Mesenchymal stem cell (in vitro differentiated cells and primary cell): Measurements from ENCODE around the gene MED23.

Experiments
- DNase-seq: peaks from one replicate; pipeline ENCODE4 v3.0.0-alpha.2; 2013
- H2AFZ ChIP-seq: one replicate; pipeline ENCODE4 v1.6.1; 2013; ENCODE audit warnings: low read depth, mild to moderate bottlenecking, control low read depth, inconsistent platforms, low read length, moderate library complexity
- H2AK5ac ChIP-seq: 2 replicates; pipeline ENCODE4 v1.6.1; 2013; ENCODE audit warnings: low read length, moderate library complexity, mild to moderate bottlenecking, inconsistent platforms; ENCODE audit not compliant: severe bottlenecking
- H2BK120ac ChIP-seq: one replicate; pipeline ENCODE4 v1.6.1; 2013; ENCODE audit warnings: low read depth, mild to moderate bottlenecking, inconsistent platforms, low read length, moderate library complexity
- H2BK12ac ChIP-seq, 2 experiments: one replicate each; pipeline ENCODE4 v1.6.1; 2013; ENCODE audit warnings: inconsistent platforms in 2 of 2, low read length in 2 of 2, mild to moderate bottlenecking in 2 of 2, moderate library complexity in 2 of 2, control low read depth in 1 of 2
- H2BK15ac ChIP-seq: one replicate; pipeline ENCODE4 v1.6.1; 2013; ENCODE audit warnings: mild to moderate bottlenecking, low read depth, inconsistent platforms; ENCODE audit not compliant: poor library complexity, severe bottlenecking
- H2BK5ac ChIP-seq: 2 replicates; pipeline ENCODE4 v1.6.1; 2013; ENCODE audit warnings: low read depth, mild to moderate bottlenecking, low read length, control low read depth, inconsistent platforms; ENCODE audit not compliant: poor library complexity, severe bottlenecking
- H3K14ac ChIP-seq, 2 experiments: one replicate each; pipeline ENCODE4 v1.6.1; 2013; ENCODE audit warnings: inconsistent platforms in 2 of 2, low read length in 2 of 2, control low read depth in 1 of 2, mild to moderate bottlenecking in 1 of 2, moderate library complexity in 1 of 2
- H3K18ac ChIP-seq, 2 experiments: one replicate each; pipeline ENCODE4 v1.6.1; 2013; ENCODE audit warnings: inconsistent platforms in 2 of 2, low read length in 2 of 2, control low read depth in 1 of 2, low read depth in 1 of 2, mild to moderate bottlenecking in 1 of 2
- H3K23ac ChIP-seq, 2 experiments: one replicate each; pipeline ENCODE4 v1.6.1; 2013; ENCODE audit warnings: inconsistent platforms in 2 of 2, low read length in 2 of 2, mild to moderate bottlenecking in 2 of 2, moderate library complexity in 2 of 2, control low read depth in 1 of 2
- H3K27ac ChIP-seq: 2 replicates; pipeline ENCODE4 v1.5.1; 2013; ENCODE audit warnings: mild to moderate bottlenecking, moderate library complexity, low read length, control low read depth, inconsistent platforms; ENCODE audit not compliant: poor library complexity, severe bottlenecking
- H3K27me3 ChIP-seq, 2 experiments: 2 replicates each; pipeline versions ENCODE4 v1.6.1 to v1.7.0; 2013; ENCODE audit warnings: low read length in 2 of 2, mild to moderate bottlenecking in 2 of 2, moderate library complexity in 2 of 2, control low read depth in 1 of 2, inconsistent platforms in 1 of 2; ENCODE audit not compliant: control insufficient read depth in 1 of 2, insufficient read depth in 1 of 2
- H3K36me3 ChIP-seq, 2 experiments: 2 replicates each; pipeline versions ENCODE4 v1.6.1 to v1.7.0; 2013; ENCODE audit warnings: low read length in 2 of 2, control low read depth in 1 of 2, inconsistent platforms in 1 of 2, low read depth in 1 of 2, mild to moderate bottlenecking in 1 of 2; ENCODE audit not compliant: insufficient read depth in 2 of 2, control insufficient read depth in 1 of 2
- H3K4ac ChIP-seq, 2 experiments: one replicate each; pipeline ENCODE4 v1.6.1; 2013; ENCODE audit warnings: inconsistent platforms in 2 of 2, low read length in 2 of 2, mild to moderate bottlenecking in 2 of 2, moderate library complexity in 2 of 2, control low read depth in 1 of 2, low read depth in 1 of 2
- H3K4me1 ChIP-seq: 2 replicates; pipeline ENCODE4 v1.6.1; 2013; ENCODE audit warnings: low read depth, low read length, control low read depth; ENCODE audit not compliant: control insufficient read depth, insufficient read depth
- H3K4me2 ChIP-seq: 2 replicates; pipeline ENCODE4 v1.6.1; 2013; ENCODE audit warnings: low read length, mild to moderate bottlenecking, inconsistent platforms; ENCODE audit not compliant: poor library complexity, severe bottlenecking
- H3K4me3 ChIP-seq, 2 experiments: 2 replicates each; pipeline versions ENCODE4 v1.5.1 to v1.7.0; 2013; ENCODE audit warnings: low read length in 2 of 2, mild to moderate bottlenecking in 2 of 2, control low read depth in 1 of 2, low read depth in 1 of 2; ENCODE audit not compliant: insufficient read depth in 1 of 2
- H3K79me1 ChIP-seq: replicated peaks from 2 replicates; pipeline ENCODE4 v1.6.1; 2013; ENCODE audit warnings: mild to moderate bottlenecking, control low read depth, low read length, inconsistent platforms; ENCODE audit not compliant: poor library complexity, severe bottlenecking
- H3K9ac ChIP-seq: 2 replicates; pipeline ENCODE4 v1.7.0; 2013; ENCODE audit warnings: mild to moderate bottlenecking, low read length, moderate library complexity
- H3K9me3 ChIP-seq: 2 replicates; pipeline ENCODE4 v1.7.0; 2013; ENCODE audit warnings: mild to moderate bottlenecking, low read length; ENCODE audit not compliant: control insufficient read depth
- H4K8ac ChIP-seq: one replicate; pipeline ENCODE4 v1.6.1; 2013; ENCODE audit warnings: inconsistent platforms, mild to moderate bottlenecking, low read length, moderate library complexity
- H4K91ac ChIP-seq: one replicate; pipeline ENCODE4 v1.6.1; 2013; ENCODE audit warnings: mild to moderate bottlenecking, low read length, inconsistent platforms
- WGBS: methylation state at CpG from one replicate; pipeline ENCODE4 v1.1.7; 2013; ENCODE audit warnings: mixed read lengths; 5-methylcytosine and 5-hydroxymethylcytosine counted together

MED23 gene

DNA sequence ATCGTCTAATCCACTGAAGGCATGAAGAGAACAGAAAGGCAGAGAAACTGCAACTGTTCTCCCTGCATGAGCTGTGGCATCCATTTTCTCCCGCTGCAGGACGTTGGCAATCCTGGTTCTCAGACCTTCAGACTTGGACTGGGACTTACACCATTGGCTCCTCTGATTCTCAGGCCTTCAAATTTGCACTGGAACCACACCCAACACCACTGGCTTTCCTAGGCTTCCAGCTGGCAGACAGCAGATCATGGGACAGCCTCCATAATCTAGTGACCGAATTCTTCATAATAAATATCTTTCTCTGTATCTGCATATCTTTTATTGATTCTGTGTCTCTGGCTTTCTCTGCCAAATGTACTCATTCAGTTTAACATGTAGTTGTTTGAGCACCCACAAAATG, 69.1 kb downstream of the MED23 start:
- Histone ChIP-seq H2AK5ac (no peak overlapping the region), H2BK120ac (no peak overlapping the region), H3K79me1 (no peaks in the 10 kb centered on the region), H3K27ac (no peak overlapping the region), H3K27me3 (no peaks in the 10 kb centered on the region), H3K9me3 (no peaks in the 10 kb centered on the region), H4K8ac (no peak overlapping the region), H3K18ac (no peak overlapping the region), H2AFZ (no peak overlapping the region), H3K4ac (no peak overlapping the region), H3K4me3 (no peak overlapping the region), H3K14ac (no peak overlapping the region), H2BK15ac (no peak overlapping the region), H3K36me3 (no peaks in the 10 kb centered on the region), H3K9ac (no peak overlapping the region), H3K4me2 (no peak overlapping the region), H2BK5ac (no peak overlapping the region), H4K91ac (no peak overlapping the region), H3K4me1 (no peaks in the 10 kb centered on the region), H2BK12ac (no peak overlapping the region), H3K23ac (no peak overlapping the region)
- WGBS: 72% methylated on average over 4 of the region's 4 CpGs
- no peak for DNase-seq

DNA sequence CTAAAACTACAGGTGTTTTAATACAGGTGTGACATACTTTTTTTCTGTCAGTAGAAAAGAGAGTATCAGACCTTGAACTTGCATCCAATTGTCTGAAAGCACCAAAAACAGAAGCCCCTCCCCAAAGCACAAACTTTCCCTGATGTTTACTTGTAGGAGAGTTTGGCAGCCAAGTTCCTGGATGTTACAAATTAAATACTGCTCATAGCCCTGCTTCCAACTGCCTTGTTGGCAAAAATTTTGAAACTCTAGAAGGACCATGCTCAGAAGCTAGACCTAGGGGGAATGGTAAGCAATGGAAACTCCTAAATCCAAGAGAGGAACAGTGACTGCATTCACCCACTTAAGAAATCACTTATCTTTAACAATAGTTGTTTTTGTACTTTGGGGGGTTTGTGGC, 72.0 kb downstream of the MED23 start:
- H3K18ac ChIP-seq: no peak overlapping the region
- no peak overlapping the region for H3K23ac ChIP-seq
- H2BK15ac ChIP-seq: no peak overlapping the region
- no peaks in the 10 kb centered on the region for H3K36me3 ChIP-seq
- no peak overlapping the region for H4K8ac ChIP-seq
- H2AFZ ChIP-seq: no peak overlapping the region
- H3K4me2 ChIP-seq: no peak overlapping the region
- DNase-seq: no peak
- H3K27ac ChIP-seq: no peak overlapping the region
- H4K91ac ChIP-seq: no peak overlapping the region
- no peak overlapping the region for H2BK12ac ChIP-seq
- H2BK5ac ChIP-seq: no peak overlapping the region
- H3K27me3 ChIP-seq: no peaks in the 10 kb centered on the region
- no peak overlapping the region for H3K9ac ChIP-seq
- no peaks in the 10 kb centered on the region for H3K9me3 ChIP-seq
- no peaks in the 10 kb centered on the region for H3K4me1 ChIP-seq
- no peak overlapping the region for H2AK5ac ChIP-seq
- H3K14ac ChIP-seq: no peak overlapping the region
- no peak overlapping the region for H3K4ac ChIP-seq
- H2BK120ac ChIP-seq: no peak overlapping the region
- no peak overlapping the region for H3K4me3 ChIP-seq
- no peaks in the 10 kb centered on the region for H3K79me1 ChIP-seq

DNA sequence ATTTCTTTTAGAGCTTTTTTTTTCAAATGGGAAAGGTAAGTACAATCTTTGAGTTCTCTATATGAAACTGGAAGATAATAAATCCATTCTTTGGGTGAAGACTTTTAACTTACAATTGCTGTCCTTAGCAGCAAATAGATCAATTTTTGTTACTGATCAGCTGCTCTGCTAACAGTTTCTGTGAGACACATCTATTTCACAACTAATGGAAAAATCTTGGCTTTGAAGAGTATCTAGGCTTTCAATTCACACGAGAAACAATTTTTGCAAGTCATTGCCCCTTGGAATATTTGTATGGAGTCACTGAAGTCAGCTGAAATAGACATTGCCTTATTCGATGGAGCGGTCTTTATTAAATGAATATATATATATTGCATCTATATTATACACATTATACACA, 75.5 kb downstream of the MED23 start:
- H3K14ac ChIP-seq: no peak overlapping the region
- no peak overlapping the region for H3K9ac ChIP-seq
- no peak overlapping the region for H3K27ac ChIP-seq
- no peak overlapping the region for H2AFZ ChIP-seq
- peaks cover 0 to 5% of the 10 kb centered on the region in 2 experiments for H3K27me3 ChIP-seq
- no peaks in the 10 kb centered on the region for H3K9me3 ChIP-seq
- H3K18ac ChIP-seq: no peak overlapping the region
- no peak overlapping the region for H4K91ac ChIP-seq
- H3K4me3 ChIP-seq: no peak overlapping the region
- no peaks in the 10 kb centered on the region for H3K79me1 ChIP-seq
- no peak overlapping the region for H2BK5ac ChIP-seq
- DNase-seq: no peak
- H3K4me1 ChIP-seq: no peaks in the 10 kb centered on the region
- H2AK5ac ChIP-seq: no peak overlapping the region
- no peak overlapping the region for H3K4me2 ChIP-seq
- H2BK15ac ChIP-seq: no peak overlapping the region
- H3K4ac ChIP-seq: no peak overlapping the region
- H3K36me3 ChIP-seq: no peaks in the 10 kb centered on the region
- WGBS: no CpG with 5 or more reads among the region's 3 CpGs
- no peak overlapping the region for H2BK12ac ChIP-seq
- H3K23ac ChIP-seq: no peak overlapping the region
- no peak overlapping the region for H2BK120ac ChIP-seq
- no peak overlapping the region for H4K8ac ChIP-seq

DNA sequence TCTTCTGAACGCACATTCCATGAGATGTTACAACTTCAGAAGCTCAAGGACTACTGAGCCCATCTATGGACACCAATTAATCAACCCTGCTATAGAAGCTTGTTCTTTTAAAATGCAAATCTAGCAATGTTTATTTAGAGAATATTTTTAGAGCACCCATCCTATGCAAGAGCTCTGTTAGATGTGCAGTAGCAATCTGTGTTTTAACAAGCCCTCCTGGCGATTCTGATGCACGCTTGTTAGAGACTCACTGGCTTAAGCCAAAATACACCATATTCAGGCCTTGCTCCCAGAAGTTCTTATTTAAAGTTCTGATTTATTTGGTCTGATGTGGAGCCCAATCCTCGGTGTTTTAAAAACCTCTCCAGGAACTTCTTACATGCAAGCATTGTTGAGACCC, 76.1 kb downstream of the MED23 start:
- no peak for DNase-seq
- Histone ChIP-seq H2BK15ac (no peak overlapping the region), H3K4ac (no peak overlapping the region), H2BK5ac (no peak overlapping the region), H3K14ac (no peak overlapping the region), H3K4me2 (no peak overlapping the region), H3K23ac (no peak overlapping the region), H3K4me3 (no peak overlapping the region), H3K18ac (no peak overlapping the region), H2BK120ac (no peak overlapping the region), H2BK12ac (no peak overlapping the region), H3K27me3 (peaks cover 0 to 6% of the 10 kb centered on the region in 2 experiments), H4K8ac (no peak overlapping the region), H3K9me3 (no peaks in the 10 kb centered on the region), H3K9ac (no peak overlapping the region), H2AK5ac (no peak overlapping the region), H4K91ac (no peak overlapping the region), H3K36me3 (no peaks in the 10 kb centered on the region), H2AFZ (no peak overlapping the region), H3K27ac (no peak overlapping the region), H3K79me1 (no peaks in the 10 kb centered on the region), H3K4me1 (no peaks in the 10 kb centered on the region)
- 90% methylated on average over 2 of the region's 4 CpGs for WGBS
